ENCODE results near the gene ARHGAP44. TPM values are rescaled to one million over a fixed set of nuclear protein-coding genes. Genes with fewer than 3 reads are reported as not detected.

Gene ARHGAP44
- total and polyA plus RNA-seq, 2 of the 8 experiments (the other 6 are each of a cell fraction or from before 2014, with no cell fraction given) = 6.2 to 22.2 TPM

GRCh38 chr17:13038931-13039665 lies 249.8 kb downstream of the ARHGAP44 start (continued):
- TF ChIP-seq CHD7 (IDR thresholded peaks at IDR 0.05; ENCODE audit: insufficient replicate concordance, low read length) (no peak), BRCA1 (IDR thresholded peaks at IDR 0.05; ENCODE audit: low read depth, low read length) (no peak), CHD2 (IDR thresholded peaks at IDR 0.05; ENCODE audit: low read length) (no peak)

Data from H1 (cell line).